ENCODE data around the gene NEK2.

- TF ChIP-seq CTCF (conservative IDR thresholded peaks at IDR 0.05; ENCODE audit: low read depth, low read length), result no peak
- TF ChIP-seq EZH2 (IDR thresholded peaks at IDR 0.05; ENCODE audit: low read length, unreplicated experiment), result no peak
These were observed 51.9 kb downstream of the NEK2 start for GRCh38 chr1:211623515-211623914.

All from PC-3 (cell line).